GM12801 (cell line): ENCODE results near the gene TMEM176A.

Experiments
- TF ChIP-seq, protein P1 (sequence below): IDR thresholded peaks from one replicate; pipeline ENCODE4 v1.5.1; 2011; ENCODE audit warnings: control low read depth; ENCODE audit not compliant: insufficient read length; ENCODE audit errors: extremely low read depth

The TMEM176A gene

GRCh38 chr7:150801242-150801945 is 825 bp downstream of the TMEM176A start:
- TF ChIP-seq, protein P1, sequence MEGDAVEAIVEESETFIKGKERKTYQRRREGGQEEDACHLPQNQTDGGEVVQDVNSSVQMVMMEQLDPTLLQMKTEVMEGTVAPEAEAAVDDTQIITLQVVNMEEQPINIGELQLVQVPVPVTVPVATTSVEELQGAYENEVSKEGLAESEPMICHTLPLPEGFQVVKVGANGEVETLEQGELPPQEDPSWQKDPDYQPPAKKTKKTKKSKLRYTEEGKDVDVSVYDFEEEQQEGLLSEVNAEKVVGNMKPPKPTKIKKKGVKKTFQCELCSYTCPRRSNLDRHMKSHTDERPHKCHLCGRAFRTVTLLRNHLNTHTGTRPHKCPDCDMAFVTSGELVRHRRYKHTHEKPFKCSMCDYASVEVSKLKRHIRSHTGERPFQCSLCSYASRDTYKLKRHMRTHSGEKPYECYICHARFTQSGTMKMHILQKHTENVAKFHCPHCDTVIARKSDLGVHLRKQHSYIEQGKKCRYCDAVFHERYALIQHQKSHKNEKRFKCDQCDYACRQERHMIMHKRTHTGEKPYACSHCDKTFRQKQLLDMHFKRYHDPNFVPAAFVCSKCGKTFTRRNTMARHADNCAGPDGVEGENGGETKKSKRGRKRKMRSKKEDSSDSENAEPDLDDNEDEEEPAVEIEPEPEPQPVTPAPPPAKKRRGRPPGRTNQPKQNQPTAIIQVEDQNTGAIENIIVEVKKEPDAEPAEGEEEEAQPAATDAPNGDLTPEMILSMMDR: no peak

DNA sequence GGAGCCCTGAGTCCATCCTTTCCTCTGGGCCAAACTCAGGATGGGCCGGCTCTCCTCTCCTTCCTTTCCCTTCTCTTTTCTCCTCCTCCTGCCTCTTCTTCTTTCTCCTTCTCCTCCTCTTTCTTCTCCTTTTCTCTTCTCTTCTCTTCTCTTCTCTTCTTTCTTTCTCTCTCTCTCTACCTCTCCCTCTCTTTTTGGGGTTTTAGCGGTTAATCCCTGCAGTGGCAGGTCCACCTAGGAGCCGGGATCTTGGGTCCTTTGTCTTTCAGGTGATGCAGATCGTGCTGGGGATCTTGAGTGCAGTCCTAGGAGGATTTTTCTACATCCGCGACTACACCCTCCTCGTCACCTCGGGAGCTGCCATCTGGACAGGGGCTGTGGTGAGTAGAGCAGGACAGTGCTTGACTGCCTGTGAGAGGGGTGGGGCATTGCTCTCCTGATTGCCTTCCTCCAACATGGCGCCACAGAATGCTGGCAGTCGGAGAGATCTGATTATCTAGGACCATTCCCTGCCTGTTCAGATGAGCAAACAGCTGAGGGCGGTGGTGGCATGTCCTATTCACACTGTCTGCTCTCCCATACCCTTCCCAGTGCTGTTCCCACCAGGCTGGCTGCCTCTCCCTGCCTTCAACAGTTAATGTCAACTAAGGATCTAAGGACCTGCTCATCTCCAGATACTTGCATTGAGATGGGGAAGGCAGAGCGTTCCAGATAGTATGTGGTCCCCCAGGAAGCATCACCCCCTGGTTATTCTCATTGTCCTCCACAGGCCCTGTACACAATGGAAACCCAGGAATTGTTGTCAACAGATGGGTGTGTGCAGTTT is 1.6 kb downstream of the TMEM176A start:
- TF ChIP-seq, protein P1: no peak

GRCh38 chr7:150803161-150803860 is 2.7 kb downstream of the TMEM176A start:
- TF ChIP-seq, protein P1: no peak

- TF ChIP-seq, protein P1: no peak
Observed at GRCh38 chr7:150804802-150805201, 4.2 kb downstream of the TMEM176A start.

DNA sequence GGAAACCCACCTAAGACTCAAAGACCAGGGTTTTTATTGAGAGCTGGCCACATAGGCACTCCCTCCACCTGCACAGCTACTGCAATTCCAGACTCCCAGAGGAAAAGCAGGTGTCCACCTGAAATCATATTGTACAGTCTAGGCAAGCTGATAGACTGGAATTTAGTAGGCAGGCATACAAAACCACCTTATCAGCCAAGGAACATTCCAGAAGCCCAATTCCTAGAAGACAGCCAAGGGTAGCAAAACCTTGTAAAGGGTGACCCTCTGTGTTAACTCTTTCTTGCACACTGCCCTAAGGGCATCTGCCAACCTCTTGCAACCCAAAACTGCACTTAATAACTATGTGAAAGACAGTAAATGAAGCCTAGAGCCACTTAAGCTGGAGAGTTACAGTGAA is 5.3 kb downstream of the TMEM176A start:
- TF ChIP-seq, protein P1: no peak

GRCh38 chr7:150806454-150806853 is 5.9 kb downstream of the TMEM176A start:
- TF ChIP-seq, protein P1: no peak

DNA sequence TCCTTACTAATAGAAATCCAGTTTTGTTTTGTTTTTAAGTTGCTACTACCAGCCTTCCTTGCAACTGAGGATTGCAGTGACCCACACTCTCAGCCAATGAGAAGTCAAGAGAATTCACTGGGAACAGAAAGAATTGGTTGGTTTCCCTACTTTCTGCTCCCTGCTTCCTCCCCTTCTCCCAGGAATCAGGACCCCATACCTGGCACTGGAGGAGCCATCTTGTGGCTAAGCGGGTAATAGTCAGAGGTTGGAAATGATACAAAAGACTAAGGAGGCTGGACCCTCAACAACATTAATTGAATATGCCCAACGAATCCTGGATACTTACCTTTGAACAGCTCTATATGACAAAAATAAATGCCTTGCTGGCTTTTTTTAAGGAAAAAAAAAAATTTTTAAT is 6.3 kb downstream of the TMEM176A start:
- TF ChIP-seq, protein P1: no peak
